Psoas muscle (tissue), 8 donors: ENCODE measurements around the gene FOXK2. TPM values are rescaled to one million over a fixed set of nuclear protein-coding genes. Genes with fewer than 3 reads are reported as not detected.

Experiments
- ATAC-seq, 4 donors: fragments of 200-7000 bp; cut with Tn5 transposase; one replicate each; pipeline ENCODE4 v1.9.1; 2020; ENCODE audit warnings: moderate library complexity in 3 of 4, mild to moderate bottlenecking in 2 of 4
- DNase-seq, 2 donors: peaks; one replicate each; pipeline ENCODE4 v3.0.0-alpha.2; 2020
- H3K27ac ChIP-seq: fragments of 200-600 bp; one replicate; pipeline ENCODE4 v1.8.0; 2022
- H3K27me3 ChIP-seq, 3 donors: fragments of 200-600 bp in 1 of 3; one replicate each; pipeline versions ENCODE4 v1.6.1 to v1.8.0; 2013 to 2022; ENCODE audit warnings: low read length in 2 of 3, mild to moderate bottlenecking in 2 of 3, moderate library complexity in 1 of 3; ENCODE audit not compliant: insufficient read depth in 3 of 3
- H3K36me3 ChIP-seq, 2 donors: fragments of 200-600 bp in 1 of 2; one replicate each; pipeline versions ENCODE4 v1.6.1 to v1.8.0; 2013 to 2022; ENCODE audit warnings: low read depth in 1 of 2, mild to moderate bottlenecking in 1 of 2, moderate library complexity in 1 of 2; ENCODE audit not compliant: insufficient read depth in 1 of 2
- H3K4me1 ChIP-seq: fragments of 200-600 bp; one replicate; pipeline ENCODE4 v1.8.0; 2022
- H3K4me3 ChIP-seq: fragments of 200-600 bp; one replicate; pipeline ENCODE4 v1.8.0; 2022; ENCODE audit warnings: mild to moderate bottlenecking
- H3K9me3 ChIP-seq: fragments of 200-600 bp; one replicate; pipeline ENCODE4 v1.8.0; 2022
- CTCF ChIP-seq: fragments of 200-600 bp; IDR thresholded peaks from one replicate; pipeline ENCODE4 v1.8.0; 2022; ENCODE audit warnings: antibody characterized with exemption
- WGBS, 3 donors: extraction: QIAGEN DNeasy Blood & Tissue Kit; methylation state at CpG; one replicate each; pipeline versions ENCODE4 v1.1.6 to v1.1.7; 2013; 5-methylcytosine and 5-hydroxymethylcytosine counted together
- intact Hi-C, 2 donors: fragments of 100-400 bp; cut with DNase I; formaldehyde crosslinking; loops; one replicate each; pipeline versions ENCODE4 v1.11.0 to v1.14.2; 2022
- polyA plus RNA-seq, 3 donors: library from polyadenylated mRNA; stranded (reverse); fragments of 200-250 nt; gene quantifications; one replicate each; pipeline ENCODE4 v1.2.3, GENCODE V29; 2013
- total RNA-seq, 4 donors: library from RNA; stranded (reverse); fragmentation: NEBNext Ultra II Directional in 2 of 4; extraction: Animal tissue kit (Norgen Biotek cat#: 25700) in 2 of 4; gene quantifications; one replicate each; pipeline versions ENCODE4 v1.2.1 to v1.2.4, GENCODE V29; 2021 to 2023
- donor health status: healthy with polysubstance abuse.
- donor health status: DM: no; HTN: no; CAD: no; lungs with moderate emphysema.
- donor health status: Bipolar disorder and iron deficiency.
- donor health status: healthy.
- donor health status: DM: yes; HTN: yes; CAD: no.
- donor health status: DM: no; HTN: no; CAD: no.
- donor health status: DM: no; HTN: no; CAD: no.
- donor health status: DM: yes; HTN: yes; CAD: no.

The FOXK2 gene
- total and polyA plus RNA-seq, 7 donors = 38.9 to 96.4 (median 63.8) TPM

GRCh38 chr17:82567286-82567685 lies 47.8 kb downstream of the FOXK2 start:
- 85 to 89% (median 86%) methylated on average over 15 of the region's 15 CpGs for WGBS, 3 donors
- Histone ChIP-seq H3K9me3 (no peaks in the 10 kb centered on the region), H3K27me3 (no peaks in the 10 kb centered on the region), H3K36me3 (peaks cover 0 to 49% of the 10 kb centered on the region in 2 donors), H3K27ac (no peak overlapping the region), H3K4me1 (peaks cover 42% of the 10 kb centered on the region), H3K4me3 (no peak overlapping the region)
- DNase-seq = no peak
- no peak for ATAC-seq
- intact Hi-C loops = no loop called here
- no peak for TF ChIP-seq CTCF

- ATAC-seq = no peak
- Histone ChIP-seq H3K27ac (peak overlapping the region; percentile 44), H3K36me3 (peaks cover 4 to 64% of the 10 kb centered on the region in 2 donors), H3K9me3 (no peaks in the 10 kb centered on the region), H3K27me3 (no peaks in the 10 kb centered on the region), H3K4me3 (no peak overlapping the region), H3K4me1 (peaks cover 36% of the 10 kb centered on the region)
- intact Hi-C loops = no loop called here
- no peak for TF ChIP-seq CTCF
- DNase-seq = peak in 1 of 2 donors; percentile 16
- 75 to 88% (median 76%) methylated on average over 10 of the region's 10 CpGs for WGBS, 3 donors
Measured at GRCh38 chr17:82568997-82569393, 49.5 kb downstream of the FOXK2 start.

GRCh38 chr17:82569621-82570020 lies 50.1 kb downstream of the FOXK2 start:
- Histone ChIP-seq H3K36me3 (peaks cover 4 to 70% of the 10 kb centered on the region in 2 donors), H3K4me3 (no peak overlapping the region), H3K27ac (peak overlapping the region; percentile 44), H3K9me3 (no peaks in the 10 kb centered on the region), H3K4me1 (peaks cover 36% of the 10 kb centered on the region), H3K27me3 (no peaks in the 10 kb centered on the region)
- intact Hi-C loops = no loop called here
- peak in 1 of 2 donors; percentile 19 for DNase-seq
- no peak for TF ChIP-seq CTCF
- WGBS, 3 donors = 94 to 95% (median 95%) methylated on average over 11 of the region's 11 CpGs
- ATAC-seq = no peak

GRCh38 chr17:82570277-82570676 lies 50.7 kb downstream of the FOXK2 start:
- Histone ChIP-seq H3K4me1 (peaks cover 32% of the 10 kb centered on the region), H3K4me3 (no peak overlapping the region), H3K27ac (no peak overlapping the region), H3K36me3 (peaks cover 4 to 77% of the 10 kb centered on the region in 2 donors), H3K27me3 (no peaks in the 10 kb centered on the region), H3K9me3 (no peaks in the 10 kb centered on the region)
- WGBS, 3 donors = 85 to 90% (median 88%) methylated on average over 9 of the region's 9 CpGs
- DNase-seq = peak in 1 of 2 donors; percentile 21
- intact Hi-C loops = no loop called here
- TF ChIP-seq CTCF = no peak
- ATAC-seq = no peak

- 88 to 91% (median 88%) methylated on average over 6 of the region's 6 CpGs for WGBS, 3 donors
- H3K36me3 ChIP-seq = peaks cover 4 to 88% of the 10 kb centered on the region in 2 donors
- no peak overlapping the region for H3K27ac ChIP-seq
- intact Hi-C loops = no loop called here
- H3K4me1 ChIP-seq = peaks cover 16% of the 10 kb centered on the region
- no peak for ATAC-seq
- DNase-seq = no peak
- H3K9me3 ChIP-seq = no peaks in the 10 kb centered on the region
- no peaks in the 10 kb centered on the region for H3K27me3 ChIP-seq
- no peak for TF ChIP-seq CTCF
- H3K4me3 ChIP-seq = no peak overlapping the region
Measured at GRCh38 chr17:82571855-82572254, 52.3 kb downstream of the FOXK2 start.
